ENCODE data around the gene NATD1. TPM values are rescaled to one million over a fixed set of nuclear protein-coding genes. Genes with fewer than 3 reads are reported as not detected.
A peak's percentile ranks its signal among the peaks of the same experiment; 100 is the strongest.

Gene NATD1
- total and polyA plus RNA-seq, 9 of the 15 experiments (the other 6 are each of a cell fraction or from before 2014, with no cell fraction given): 0.24 to 5.4 (median 1.6) TPM

DNA sequence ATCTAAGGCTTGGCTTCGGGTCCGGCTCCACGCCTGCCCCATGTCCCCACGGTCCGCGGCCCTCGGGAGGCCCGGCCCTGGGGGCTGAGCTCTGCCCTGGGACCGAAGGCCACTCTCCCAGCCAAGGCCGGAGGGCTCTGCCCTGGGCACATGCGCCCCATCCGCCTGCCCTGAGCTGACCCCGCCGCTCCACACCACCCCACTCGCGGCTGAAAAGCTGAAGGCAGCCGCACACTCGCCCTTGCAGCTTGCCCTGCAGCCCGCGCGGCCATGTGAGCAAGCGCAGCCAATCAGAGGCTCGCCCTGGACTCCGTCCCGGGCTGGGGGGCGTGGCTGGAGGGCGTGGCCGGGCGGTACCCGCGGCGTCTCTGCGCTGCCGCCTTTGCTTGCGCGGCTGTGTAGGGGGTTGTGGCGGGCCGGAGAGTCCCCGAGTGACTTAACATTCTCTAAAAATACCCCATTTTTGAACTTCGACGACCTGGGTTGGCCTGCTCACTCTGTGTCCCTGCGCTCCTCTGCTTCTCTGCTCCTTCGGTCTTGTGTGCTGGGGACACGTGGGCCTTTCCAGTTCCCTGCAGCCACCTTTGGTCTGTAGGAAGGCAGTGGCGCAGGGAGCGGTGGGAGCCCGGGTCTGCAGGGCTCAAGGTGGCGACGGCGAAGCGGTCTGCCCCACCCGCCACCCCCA, 22.5 kb upstream of the NATD1 start (continued):
- no peak for TF ChIP-seq WHSC1 (IDR thresholded peaks at IDR 0.05; ENCODE audit: low read length)
- TF ChIP-seq ILK (tag; IDR thresholded peaks at IDR 0.05; ENCODE audit: borderline replicate concordance, low read depth): no peak
- TF ChIP-seq CBFB (CRISPR knock-in tag; IDR thresholded peaks at IDR 0.05): no peak
- TF ChIP-seq FOXJ2 (tag; IDR thresholded peaks at IDR 0.05): no peak
- no peak for TF ChIP-seq DMBX1 (CRISPR knock-in tag; IDR thresholded peaks at IDR 0.05; ENCODE audit: borderline replicate concordance)
- no peak for TF ChIP-seq MCM2 (IDR thresholded peaks at IDR 0.05; ENCODE audit: low read depth)
- TF ChIP-seq, protein P1, sequence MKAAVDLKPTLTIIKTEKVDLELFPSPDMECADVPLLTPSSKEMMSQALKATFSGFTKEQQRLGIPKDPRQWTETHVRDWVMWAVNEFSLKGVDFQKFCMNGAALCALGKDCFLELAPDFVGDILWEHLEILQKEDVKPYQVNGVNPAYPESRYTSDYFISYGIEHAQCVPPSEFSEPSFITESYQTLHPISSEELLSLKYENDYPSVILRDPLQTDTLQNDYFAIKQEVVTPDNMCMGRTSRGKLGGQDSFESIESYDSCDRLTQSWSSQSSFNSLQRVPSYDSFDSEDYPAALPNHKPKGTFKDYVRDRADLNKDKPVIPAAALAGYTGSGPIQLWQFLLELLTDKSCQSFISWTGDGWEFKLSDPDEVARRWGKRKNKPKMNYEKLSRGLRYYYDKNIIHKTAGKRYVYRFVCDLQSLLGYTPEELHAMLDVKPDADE (conservative IDR thresholded peaks at IDR 0.05; ENCODE audit: control insufficient read depth, low read depth, low read length): peak; percentile 40; the same call in 1 of the 2 replicates
- TF ChIP-seq PHB (CRISPR knock-in tag; IDR thresholded peaks at IDR 0.05): no peak
- TF ChIP-seq SAFB (IDR thresholded peaks at IDR 0.05; ENCODE audit: borderline replicate concordance, low read depth, low read length): peak; percentile 37; the same call in 1 of the 2 replicates
- TF ChIP-seq, protein P2, sequence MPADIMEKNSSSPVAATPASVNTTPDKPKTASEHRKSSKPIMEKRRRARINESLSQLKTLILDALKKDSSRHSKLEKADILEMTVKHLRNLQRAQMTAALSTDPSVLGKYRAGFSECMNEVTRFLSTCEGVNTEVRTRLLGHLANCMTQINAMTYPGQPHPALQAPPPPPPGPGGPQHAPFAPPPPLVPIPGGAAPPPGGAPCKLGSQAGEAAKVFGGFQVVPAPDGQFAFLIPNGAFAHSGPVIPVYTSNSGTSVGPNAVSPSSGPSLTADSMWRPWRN (IDR thresholded peaks at IDR 0.05; ENCODE audit: low read depth): no peak
- TF ChIP-seq SIN3A (IDR thresholded peaks at IDR 0.05; ENCODE audit: borderline replicate concordance in 2 of 2, control insufficient read depth in 1 of 2, low read depth in 2 of 2, low read length in 2 of 2): peak in 1 of 2 experiments; percentile 39; a peak in 1 of 4 replicates
- TF ChIP-seq PML (IDR thresholded peaks at IDR 0.05; ENCODE audit: low read length): no peak
- TF ChIP-seq, protein P3, sequence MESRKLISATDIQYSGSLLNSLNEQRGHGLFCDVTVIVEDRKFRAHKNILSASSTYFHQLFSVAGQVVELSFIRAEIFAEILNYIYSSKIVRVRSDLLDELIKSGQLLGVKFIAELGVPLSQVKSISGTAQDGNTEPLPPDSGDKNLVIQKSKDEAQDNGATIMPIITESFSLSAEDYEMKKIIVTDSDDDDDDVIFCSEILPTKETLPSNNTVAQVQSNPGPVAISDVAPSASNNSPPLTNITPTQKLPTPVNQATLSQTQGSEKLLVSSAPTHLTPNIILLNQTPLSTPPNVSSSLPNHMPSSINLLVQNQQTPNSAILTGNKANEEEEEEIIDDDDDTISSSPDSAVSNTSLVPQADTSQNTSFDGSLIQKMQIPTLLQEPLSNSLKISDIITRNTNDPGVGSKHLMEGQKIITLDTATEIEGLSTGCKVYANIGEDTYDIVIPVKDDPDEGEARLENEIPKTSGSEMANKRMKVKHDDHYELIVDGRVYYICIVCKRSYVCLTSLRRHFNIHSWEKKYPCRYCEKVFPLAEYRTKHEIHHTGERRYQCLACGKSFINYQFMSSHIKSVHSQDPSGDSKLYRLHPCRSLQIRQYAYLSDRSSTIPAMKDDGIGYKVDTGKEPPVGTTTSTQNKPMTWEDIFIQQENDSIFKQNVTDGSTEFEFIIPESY (CRISPR knock-in tag; IDR thresholded peaks at IDR 0.05): no peak
- TF ChIP-seq, protein P4, sequence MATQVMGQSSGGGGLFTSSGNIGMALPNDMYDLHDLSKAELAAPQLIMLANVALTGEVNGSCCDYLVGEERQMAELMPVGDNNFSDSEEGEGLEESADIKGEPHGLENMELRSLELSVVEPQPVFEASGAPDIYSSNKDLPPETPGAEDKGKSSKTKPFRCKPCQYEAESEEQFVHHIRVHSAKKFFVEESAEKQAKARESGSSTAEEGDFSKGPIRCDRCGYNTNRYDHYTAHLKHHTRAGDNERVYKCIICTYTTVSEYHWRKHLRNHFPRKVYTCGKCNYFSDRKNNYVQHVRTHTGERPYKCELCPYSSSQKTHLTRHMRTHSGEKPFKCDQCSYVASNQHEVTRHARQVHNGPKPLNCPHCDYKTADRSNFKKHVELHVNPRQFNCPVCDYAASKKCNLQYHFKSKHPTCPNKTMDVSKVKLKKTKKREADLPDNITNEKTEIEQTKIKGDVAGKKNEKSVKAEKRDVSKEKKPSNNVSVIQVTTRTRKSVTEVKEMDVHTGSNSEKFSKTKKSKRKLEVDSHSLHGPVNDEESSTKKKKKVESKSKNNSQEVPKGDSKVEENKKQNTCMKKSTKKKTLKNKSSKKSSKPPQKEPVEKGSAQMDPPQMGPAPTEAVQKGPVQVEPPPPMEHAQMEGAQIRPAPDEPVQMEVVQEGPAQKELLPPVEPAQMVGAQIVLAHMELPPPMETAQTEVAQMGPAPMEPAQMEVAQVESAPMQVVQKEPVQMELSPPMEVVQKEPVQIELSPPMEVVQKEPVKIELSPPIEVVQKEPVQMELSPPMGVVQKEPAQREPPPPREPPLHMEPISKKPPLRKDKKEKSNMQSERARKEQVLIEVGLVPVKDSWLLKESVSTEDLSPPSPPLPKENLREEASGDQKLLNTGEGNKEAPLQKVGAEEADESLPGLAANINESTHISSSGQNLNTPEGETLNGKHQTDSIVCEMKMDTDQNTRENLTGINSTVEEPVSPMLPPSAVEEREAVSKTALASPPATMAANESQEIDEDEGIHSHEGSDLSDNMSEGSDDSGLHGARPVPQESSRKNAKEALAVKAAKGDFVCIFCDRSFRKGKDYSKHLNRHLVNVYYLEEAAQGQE (IDR thresholded peaks at IDR 0.05; ENCODE audit: borderline replicate concordance): peak; percentile 72
- TF ChIP-seq, protein P4 (CRISPR knock-in tag; IDR thresholded peaks at IDR 0.05; ENCODE audit: low read depth): no peak
- no peak for TF ChIP-seq RCOR1 (IDR thresholded peaks at IDR 0.05; ENCODE audit: borderline replicate concordance in 1 of 2, low read depth in 2 of 2, low read length in 2 of 2)

Measured in K562 (cell line).